ENCODE data around the gene PRKCA.

DNA sequence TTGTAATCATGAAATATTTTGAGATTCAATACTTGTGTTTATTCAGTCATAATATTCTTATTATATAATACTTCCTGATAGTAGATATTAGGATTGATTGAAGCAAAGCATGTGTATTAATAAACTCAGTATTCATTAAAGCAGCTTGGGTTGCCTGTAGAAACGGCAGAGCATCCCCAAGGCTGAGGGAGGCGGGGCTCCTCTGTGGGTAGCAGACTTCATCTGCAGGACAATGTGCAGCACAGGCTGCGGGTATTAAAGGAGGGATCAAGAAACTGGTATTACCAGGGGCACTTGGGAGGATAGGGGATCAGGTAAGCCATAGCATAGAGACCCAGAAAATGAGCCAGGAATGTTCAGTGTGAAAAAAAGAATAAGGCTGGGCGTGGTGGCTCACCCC lies 213.6 kb downstream of the PRKCA start:
- TF ChIP-seq, protein P1, sequence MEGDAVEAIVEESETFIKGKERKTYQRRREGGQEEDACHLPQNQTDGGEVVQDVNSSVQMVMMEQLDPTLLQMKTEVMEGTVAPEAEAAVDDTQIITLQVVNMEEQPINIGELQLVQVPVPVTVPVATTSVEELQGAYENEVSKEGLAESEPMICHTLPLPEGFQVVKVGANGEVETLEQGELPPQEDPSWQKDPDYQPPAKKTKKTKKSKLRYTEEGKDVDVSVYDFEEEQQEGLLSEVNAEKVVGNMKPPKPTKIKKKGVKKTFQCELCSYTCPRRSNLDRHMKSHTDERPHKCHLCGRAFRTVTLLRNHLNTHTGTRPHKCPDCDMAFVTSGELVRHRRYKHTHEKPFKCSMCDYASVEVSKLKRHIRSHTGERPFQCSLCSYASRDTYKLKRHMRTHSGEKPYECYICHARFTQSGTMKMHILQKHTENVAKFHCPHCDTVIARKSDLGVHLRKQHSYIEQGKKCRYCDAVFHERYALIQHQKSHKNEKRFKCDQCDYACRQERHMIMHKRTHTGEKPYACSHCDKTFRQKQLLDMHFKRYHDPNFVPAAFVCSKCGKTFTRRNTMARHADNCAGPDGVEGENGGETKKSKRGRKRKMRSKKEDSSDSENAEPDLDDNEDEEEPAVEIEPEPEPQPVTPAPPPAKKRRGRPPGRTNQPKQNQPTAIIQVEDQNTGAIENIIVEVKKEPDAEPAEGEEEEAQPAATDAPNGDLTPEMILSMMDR (IDR thresholded peaks at IDR 0.05; ENCODE audit: low read depth, low read length, missing input control) = no peak
- TF ChIP-seq RAD21 (IDR thresholded peaks at IDR 0.05) = no peak
- TF ChIP-seq, protein P2, sequence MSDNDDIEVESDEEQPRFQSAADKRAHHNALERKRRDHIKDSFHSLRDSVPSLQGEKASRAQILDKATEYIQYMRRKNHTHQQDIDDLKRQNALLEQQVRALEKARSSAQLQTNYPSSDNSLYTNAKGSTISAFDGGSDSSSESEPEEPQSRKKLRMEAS (IDR thresholded peaks at IDR 0.05) = no peak
- no peak for TF ChIP-seq JUND (IDR thresholded peaks at IDR 0.05)
- TF ChIP-seq, protein P3, sequence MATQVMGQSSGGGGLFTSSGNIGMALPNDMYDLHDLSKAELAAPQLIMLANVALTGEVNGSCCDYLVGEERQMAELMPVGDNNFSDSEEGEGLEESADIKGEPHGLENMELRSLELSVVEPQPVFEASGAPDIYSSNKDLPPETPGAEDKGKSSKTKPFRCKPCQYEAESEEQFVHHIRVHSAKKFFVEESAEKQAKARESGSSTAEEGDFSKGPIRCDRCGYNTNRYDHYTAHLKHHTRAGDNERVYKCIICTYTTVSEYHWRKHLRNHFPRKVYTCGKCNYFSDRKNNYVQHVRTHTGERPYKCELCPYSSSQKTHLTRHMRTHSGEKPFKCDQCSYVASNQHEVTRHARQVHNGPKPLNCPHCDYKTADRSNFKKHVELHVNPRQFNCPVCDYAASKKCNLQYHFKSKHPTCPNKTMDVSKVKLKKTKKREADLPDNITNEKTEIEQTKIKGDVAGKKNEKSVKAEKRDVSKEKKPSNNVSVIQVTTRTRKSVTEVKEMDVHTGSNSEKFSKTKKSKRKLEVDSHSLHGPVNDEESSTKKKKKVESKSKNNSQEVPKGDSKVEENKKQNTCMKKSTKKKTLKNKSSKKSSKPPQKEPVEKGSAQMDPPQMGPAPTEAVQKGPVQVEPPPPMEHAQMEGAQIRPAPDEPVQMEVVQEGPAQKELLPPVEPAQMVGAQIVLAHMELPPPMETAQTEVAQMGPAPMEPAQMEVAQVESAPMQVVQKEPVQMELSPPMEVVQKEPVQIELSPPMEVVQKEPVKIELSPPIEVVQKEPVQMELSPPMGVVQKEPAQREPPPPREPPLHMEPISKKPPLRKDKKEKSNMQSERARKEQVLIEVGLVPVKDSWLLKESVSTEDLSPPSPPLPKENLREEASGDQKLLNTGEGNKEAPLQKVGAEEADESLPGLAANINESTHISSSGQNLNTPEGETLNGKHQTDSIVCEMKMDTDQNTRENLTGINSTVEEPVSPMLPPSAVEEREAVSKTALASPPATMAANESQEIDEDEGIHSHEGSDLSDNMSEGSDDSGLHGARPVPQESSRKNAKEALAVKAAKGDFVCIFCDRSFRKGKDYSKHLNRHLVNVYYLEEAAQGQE (IDR thresholded peaks at IDR 0.05) = no peak
- TF ChIP-seq, protein P4, sequence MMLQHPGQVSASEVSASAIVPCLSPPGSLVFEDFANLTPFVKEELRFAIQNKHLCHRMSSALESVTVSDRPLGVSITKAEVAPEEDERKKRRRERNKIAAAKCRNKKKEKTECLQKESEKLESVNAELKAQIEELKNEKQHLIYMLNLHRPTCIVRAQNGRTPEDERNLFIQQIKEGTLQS (IDR thresholded peaks at IDR 0.05) = no peak
- TF ChIP-seq NR2F2 (IDR thresholded peaks at IDR 0.05) = no peak
- no peak for TF ChIP-seq EGR1 (IDR thresholded peaks at IDR 0.05; ENCODE audit: low read depth in 2 of 2)
- TF ChIP-seq RXRA (IDR thresholded peaks at IDR 0.05) = no peak
- TF ChIP-seq GABPA (IDR thresholded peaks at IDR 0.05 in 1 of 2, conservative IDR thresholded peaks at IDR 0.05 in 1 of 2) = no peak
- TF ChIP-seq YY1 (IDR thresholded peaks at IDR 0.05) = no peak

Measured in liver (tissue), 3 donors.